Sigmoid colon (tissue), 4 donors: ENCODE data around the gene STK32A.

ENCODE experiments used
- POLR2A ChIP-seq, 2 donors: fragments of 450-650 bp; IDR thresholded peaks; one replicate each; pipeline ENCODE4 v1.6.1; 2016; ENCODE audit warnings: antibody characterized with exemption in 2 of 2, mild to moderate bottlenecking in 2 of 2, moderate library complexity in 2 of 2
- POLR2AphosphoS5 ChIP-seq, 4 donors: sonication (generic); formaldehyde crosslinking; IDR thresholded peaks; one replicate each; pipeline ENCODE4 v1.6.1; 2017; ENCODE audit warnings: antibody characterized with exemption in 4 of 4
- TF ChIP-seq, protein P1 (sequence below), 4 experiments: fragments of 450-650 bp in 3 of 4; fragments of 200-600 bp in 1 of 4; IDR thresholded peaks; one replicate each; pipeline ENCODE4 v1.5.1; 2016 to 2019; ENCODE audit warnings: antibody characterized with exemption in 4 of 4, mild to moderate bottlenecking in 3 of 4, moderate library complexity in 2 of 4

DNA sequence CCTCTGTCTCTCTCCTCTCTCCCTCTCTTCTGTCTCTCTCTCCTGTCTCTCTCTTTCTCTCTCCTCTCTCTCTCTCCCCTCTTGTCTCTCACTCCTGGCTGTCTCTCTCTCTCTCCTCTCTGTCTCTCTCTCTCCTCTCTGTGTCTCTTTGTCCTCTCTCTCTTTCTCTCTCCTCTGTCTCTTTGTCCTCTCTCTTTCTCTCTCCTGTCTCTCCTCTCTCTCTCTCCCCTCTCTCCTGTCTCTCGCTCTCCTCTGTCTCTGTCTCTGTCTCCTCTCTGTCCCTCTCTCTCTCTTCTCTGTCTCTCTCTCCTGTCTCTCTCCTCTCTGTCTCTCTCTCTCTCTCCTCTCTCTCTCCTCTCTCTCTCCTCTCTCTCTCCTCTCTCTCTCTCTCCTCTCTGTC is 25.0 kb downstream of the STK32A start:
- TF ChIP-seq POLR2A (IDR thresholded peaks at IDR 0.05) (no peak), POLR2AphosphoS5 (IDR thresholded peaks at IDR 0.05) (no peak)
- TF ChIP-seq, protein P1, sequence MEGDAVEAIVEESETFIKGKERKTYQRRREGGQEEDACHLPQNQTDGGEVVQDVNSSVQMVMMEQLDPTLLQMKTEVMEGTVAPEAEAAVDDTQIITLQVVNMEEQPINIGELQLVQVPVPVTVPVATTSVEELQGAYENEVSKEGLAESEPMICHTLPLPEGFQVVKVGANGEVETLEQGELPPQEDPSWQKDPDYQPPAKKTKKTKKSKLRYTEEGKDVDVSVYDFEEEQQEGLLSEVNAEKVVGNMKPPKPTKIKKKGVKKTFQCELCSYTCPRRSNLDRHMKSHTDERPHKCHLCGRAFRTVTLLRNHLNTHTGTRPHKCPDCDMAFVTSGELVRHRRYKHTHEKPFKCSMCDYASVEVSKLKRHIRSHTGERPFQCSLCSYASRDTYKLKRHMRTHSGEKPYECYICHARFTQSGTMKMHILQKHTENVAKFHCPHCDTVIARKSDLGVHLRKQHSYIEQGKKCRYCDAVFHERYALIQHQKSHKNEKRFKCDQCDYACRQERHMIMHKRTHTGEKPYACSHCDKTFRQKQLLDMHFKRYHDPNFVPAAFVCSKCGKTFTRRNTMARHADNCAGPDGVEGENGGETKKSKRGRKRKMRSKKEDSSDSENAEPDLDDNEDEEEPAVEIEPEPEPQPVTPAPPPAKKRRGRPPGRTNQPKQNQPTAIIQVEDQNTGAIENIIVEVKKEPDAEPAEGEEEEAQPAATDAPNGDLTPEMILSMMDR (IDR thresholded peaks at IDR 0.05), result no peak
